Upper lobe of left lung (tissue), 6 donors: ENCODE results near the gene GALNT15. TPM values are rescaled to one million over a fixed set of nuclear protein-coding genes. Genes with fewer than 3 reads are reported as not detected.

Source experiments
- ATAC-seq, 2 donors: fragments of 200-7000 bp; cut with Tn5 transposase; one replicate each; pipeline ENCODE4 v1.9.1; 2022; ENCODE audit warnings: mild to moderate bottlenecking in 2 of 2, moderate library complexity in 2 of 2; ENCODE audit not compliant: low FRiP score in 2 of 2
- DNase-seq, 2 donors: peaks; one replicate each; pipeline ENCODE4 v3.0.0-alpha.2; 2019 to 2020
- H3K27ac ChIP-seq, 4 donors: fragments of 200-600 bp; sonication (generic); one replicate each; pipeline ENCODE4 v1.5.1; 2016 to 2019
- H3K27me3 ChIP-seq, 4 donors: fragments of 200-600 bp; sonication (generic); one replicate each; pipeline ENCODE4 v1.5.1; 2017 to 2019
- H3K36me3 ChIP-seq, 4 donors: fragments of 200-600 bp; sonication (generic); one replicate each; pipeline ENCODE4 v1.5.1; 2016 to 2019
- H3K4me1 ChIP-seq, 4 donors: fragments of 200-600 bp; sonication (generic); one replicate each; pipeline ENCODE4 v1.5.1; 2018 to 2019
- H3K4me3 ChIP-seq, 4 donors: fragments of 200-600 bp; sonication (generic); one replicate each; pipeline ENCODE4 v1.5.1; 2017 to 2019; ENCODE audit warnings: mild to moderate bottlenecking in 2 of 4, moderate library complexity in 1 of 4
- H3K9me3 ChIP-seq, 4 donors: fragments of 200-600 bp; sonication (generic); one replicate each; pipeline ENCODE4 v1.5.1; 2018 to 2019
- CTCF ChIP-seq, 6 experiments: fragments of 450-650 bp in 4 of 6; fragments of 200-600 bp in 2 of 6; sonication (generic) in 2 of 6; IDR thresholded peaks; one replicate each; pipeline ENCODE4 v1.5.1; 2016 to 2019; ENCODE audit warnings: antibody characterized with exemption in 6 of 6
- EP300 ChIP-seq, 4 donors: sonication (generic); formaldehyde crosslinking; IDR thresholded peaks; one replicate each; pipeline ENCODE4 v1.5.1; 2017; ENCODE audit warnings: antibody characterized with exemption in 4 of 4, control low read depth in 2 of 4
- POLR2A ChIP-seq, 4 donors: fragments of 450-650 bp; IDR thresholded peaks; one replicate each; pipeline ENCODE4 v1.5.1; 2016 to 2017; ENCODE audit warnings: antibody characterized with exemption in 4 of 4, mild to moderate bottlenecking in 2 of 4
- POLR2AphosphoS5 ChIP-seq, 2 donors: sonication (generic); formaldehyde crosslinking; IDR thresholded peaks; one replicate each; pipeline ENCODE4 v1.5.1; 2017; ENCODE audit warnings: antibody characterized with exemption in 2 of 2
- WGBS, 2 donors: methylation state at CpG; one replicate each; pipeline ENCODE4 v1.1.5; 2017 to 2018; 5-methylcytosine and 5-hydroxymethylcytosine counted together
- total RNA-seq, 6 donors: library from RNA; depleted of rRNA in 4 of 6; stranded (reverse); fragments of >200 nt in 4 of 6; gene quantifications; one replicate each; pipeline versions ENCODE4 v1.1.0 to v1.2.1, GENCODE V29; 2016 to 2021
- donor health status: DM: no; HTN: no; CAD: no; lungs with moderate emphysema.
- donor health status: DM: no; HTN: yes; CAD: no; lungs with severe emphysema.

GALNT15 gene
- total RNA-seq, 6 donors from 2014 or later: 4.4 to 34.7 (median 11.2) TPM

- H3K27me3 ChIP-seq: no peaks in the 10 kb centered on the region
- H3K4me1 ChIP-seq: peaks cover 8 to 24% (median 12%) of the 10 kb centered on the region in 4 donors
- no peak for DNase-seq
- no peaks in the 10 kb centered on the region for H3K36me3 ChIP-seq
- TF ChIP-seq POLR2AphosphoS5 (IDR thresholded peaks at IDR 0.05) (no peak), POLR2A (IDR thresholded peaks at IDR 0.05) (no peak), EP300 (IDR thresholded peaks at IDR 0.05) (no peak), CTCF (IDR thresholded peaks at IDR 0.05) (no peak)
- 83 to 88% methylated on average over 3 to 5 of the region's 5 CpGs for WGBS, 2 donors
- H3K27ac ChIP-seq: no peak overlapping the region
- no peak overlapping the region for H3K4me3 ChIP-seq
- H3K9me3 ChIP-seq: no peaks in the 10 kb centered on the region
- ATAC-seq: no peak
Observed at GRCh38 chr3:16248556-16248955, 74.1 kb downstream of the GALNT15 start.

- no peaks in the 10 kb centered on the region for H3K9me3 ChIP-seq
- peaks cover 5 to 22% (median 11%) of the 10 kb centered on the region in 4 donors for H3K4me1 ChIP-seq
- TF ChIP-seq POLR2A (IDR thresholded peaks at IDR 0.05) (no peak), CTCF (IDR thresholded peaks at IDR 0.05) (no peak), POLR2AphosphoS5 (IDR thresholded peaks at IDR 0.05) (no peak), EP300 (IDR thresholded peaks at IDR 0.05) (no peak)
- H3K27me3 ChIP-seq: no peaks in the 10 kb centered on the region
- 40% methylated on average over 3 of the region's 3 CpGs; no CpG with 5 or more reads in 1 of the 2 donors for WGBS, 2 donors
- ATAC-seq (no peak), DNase-seq (no peak)
- no peak overlapping the region for H3K27ac ChIP-seq
- no peak overlapping the region for H3K4me3 ChIP-seq
- no peaks in the 10 kb centered on the region for H3K36me3 ChIP-seq
Observed at GRCh38 chr3:16249336-16249735, 74.9 kb downstream of the GALNT15 start.

GRCh38 chr3:16249886-16250285, 75.4 kb downstream of the GALNT15 start:
- H3K27ac ChIP-seq: no peak overlapping the region
- TF ChIP-seq POLR2A (IDR thresholded peaks at IDR 0.05) (no peak), POLR2AphosphoS5 (IDR thresholded peaks at IDR 0.05) (no peak), CTCF (IDR thresholded peaks at IDR 0.05) (no peak), EP300 (IDR thresholded peaks at IDR 0.05) (no peak)
- WGBS, 2 donors: 71 to 92% methylated on average over 3 of the region's 3 CpGs
- H3K27me3 ChIP-seq: no peaks in the 10 kb centered on the region
- H3K9me3 ChIP-seq: no peaks in the 10 kb centered on the region
- ATAC-seq (no peak), DNase-seq (no peak)
- H3K36me3 ChIP-seq: no peaks in the 10 kb centered on the region
- H3K4me3 ChIP-seq: no peak overlapping the region
- peaks cover 0 to 16% (median 8%) of the 10 kb centered on the region in 4 donors for H3K4me1 ChIP-seq

- no peak overlapping the region for H3K4me3 ChIP-seq
- no peak for TF ChIP-seq POLR2A (IDR thresholded peaks at IDR 0.05)
- ATAC-seq (no peak), DNase-seq (peak in 1 of 2 donors; percentile 25)
- H3K36me3 ChIP-seq: peaks cover 0 to under 1% (median 0%) of the 10 kb centered on the region in 4 donors
- no peaks in the 10 kb centered on the region for H3K27me3 ChIP-seq
- peaks cover 0 to 14% (median 8%) of the 10 kb centered on the region in 4 donors for H3K4me1 ChIP-seq
- H3K27ac ChIP-seq: no peak overlapping the region
- WGBS, 2 donors: 65 to 72% methylated on average over 7 to 9 of the region's 9 CpGs
- H3K9me3 ChIP-seq: no peaks in the 10 kb centered on the region
Observed at GRCh38 chr3:16251316-16252085, 77.0 kb downstream of the GALNT15 start.

GRCh38 chr3:16252243-16252978, 77.9 kb downstream of the GALNT15 start:
- H3K27ac ChIP-seq: no peak overlapping the region
- no peaks in the 10 kb centered on the region for H3K9me3 ChIP-seq
- DNase-seq: no peak
- no peaks in the 10 kb centered on the region for H3K27me3 ChIP-seq
- ATAC-seq: no peak
- H3K4me3 ChIP-seq: no peak overlapping the region
- H3K36me3 ChIP-seq: peaks cover 0 to 3% (median 0%) of the 10 kb centered on the region in 4 donors
- WGBS, 2 donors: 66 to 72% methylated on average over 7 of the region's 7 CpGs
- TF ChIP-seq EP300 (IDR thresholded peaks at IDR 0.05) (no peak), POLR2A (IDR thresholded peaks at IDR 0.05) (no peak), POLR2AphosphoS5 (IDR thresholded peaks at IDR 0.05) (no peak), CTCF (IDR thresholded peaks at IDR 0.05) (no peak)
- H3K4me1 ChIP-seq: peaks cover 0 to 11% (median 8%) of the 10 kb centered on the region in 4 donors
